Stimulated activated naive B cell treated with anti-CD40 and anti-IgM and Interleukin-4, amounts not matched to agents 10 μg/mL and 1 μg/mL and 100 μg/mL, for 72 hours (primary cell): ENCODE results near the gene MCU.
"Not testable (repeated sequence)": the region's sequence is repeated elsewhere in the genome, so short reads cannot be mapped to it uniquely, and the experiment has no call there.

Source experiments
- ATAC-seq, 2 donors: fragments of 150-1000 bp; cut with Tn5 transposase; replicated peaks; 2 replicates each; pipeline ENCODE4 v1.10.0; 2021; ENCODE audit warnings: moderate library complexity in 1 of 2
- DNase-seq: peaks from one replicate; pipeline ENCODE4 v3.0.0; 2021
- H3K27ac Mint-ChIP-seq: one replicate; pipeline ENCODE4 v1.8.0; 2022; ENCODE audit warnings: mild to moderate bottlenecking, mixed read lengths
- H3K27me3 Mint-ChIP-seq, 2 donors: one replicate each; pipeline ENCODE4 v1.8.0; 2022; ENCODE audit warnings: mixed read lengths in 2 of 2
- H3K36me3 Mint-ChIP-seq, 2 donors: one replicate each; pipeline ENCODE4 v1.8.0; 2022; ENCODE audit warnings: mixed read lengths in 2 of 2, mild to moderate bottlenecking in 1 of 2
- H3K4me1 Mint-ChIP-seq, 2 donors: one replicate each; pipeline ENCODE4 v1.8.0; 2022; ENCODE audit warnings: mixed read lengths in 2 of 2, mild to moderate bottlenecking in 1 of 2
- H3K4me3 Mint-ChIP-seq, 2 donors: one replicate each; pipeline ENCODE4 v1.8.0; 2022; ENCODE audit warnings: mild to moderate bottlenecking in 2 of 2, mixed read lengths in 2 of 2, moderate library complexity in 1 of 2
- H3K9me3 Mint-ChIP-seq, 2 donors: one replicate each; pipeline ENCODE4 v1.8.0; 2022; ENCODE audit warnings: mixed read lengths in 2 of 2, mild to moderate bottlenecking in 1 of 2

MCU gene

GRCh38 chr10:72747521-72747920 lies 55.6 kb downstream of the MCU start:
- ATAC-seq, result no peak
- Mint-ChIP-seq H3K36me3 (peaks cover 0 to 3% of the 10 kb centered on the region in 2 donors), H3K4me3 (no peak overlapping the region), H3K9me3 (no peaks in the 10 kb centered on the region), H3K27me3 (no peaks in the 10 kb centered on the region), H3K27ac (no peak overlapping the region), H3K4me1 (peaks cover 0 to 5% of the 10 kb centered on the region in 2 donors)
- DNase-seq, result no peak

GRCh38 chr10:72753760-72754231 lies 61.9 kb downstream of the MCU start:
- no peaks in the 10 kb centered on the region for H3K36me3 Mint-ChIP-seq
- peaks cover 7 to 16% of the 10 kb centered on the region in 2 donors for H3K4me1 Mint-ChIP-seq
- H3K27me3 Mint-ChIP-seq, result no peaks in the 10 kb centered on the region
- H3K27ac Mint-ChIP-seq, result no peak overlapping the region
- no peak for DNase-seq
- peak; percentile 45 to 49 for ATAC-seq
- H3K9me3 Mint-ChIP-seq, result no peaks in the 10 kb centered on the region
- no peak overlapping the region for H3K4me3 Mint-ChIP-seq

- peaks cover 9 to 21% of the 10 kb centered on the region in 2 donors for H3K4me1 Mint-ChIP-seq
- H3K36me3 Mint-ChIP-seq, result no peaks in the 10 kb centered on the region
- no peak for DNase-seq
- no peaks in the 10 kb centered on the region for H3K9me3 Mint-ChIP-seq
- H3K27ac Mint-ChIP-seq, result no peak overlapping the region
- no peak for ATAC-seq
- H3K4me3 Mint-ChIP-seq, result no peak overlapping the region
- H3K27me3 Mint-ChIP-seq, result no peaks in the 10 kb centered on the region
Measured at GRCh38 chr10:72754275-72755032, 62.5 kb downstream of the MCU start.

- H3K27me3 Mint-ChIP-seq, result no peaks in the 10 kb centered on the region
- peaks cover 9 to 21% of the 10 kb centered on the region in 2 donors for H3K4me1 Mint-ChIP-seq
- DNase-seq (no peak), ATAC-seq (no peak)
- no peak overlapping the region for H3K4me3 Mint-ChIP-seq
- H3K27ac Mint-ChIP-seq, result no peak overlapping the region
- peaks cover 0 to 5% of the 10 kb centered on the region in 2 donors for H3K36me3 Mint-ChIP-seq
- no peaks in the 10 kb centered on the region for H3K9me3 Mint-ChIP-seq
Measured at GRCh38 chr10:72756674-72757385, 64.9 kb downstream of the MCU start.

- peaks cover 0 to 5% of the 10 kb centered on the region in 2 donors for H3K36me3 Mint-ChIP-seq
- ATAC-seq (no peak), DNase-seq (no peak)
- H3K27me3 Mint-ChIP-seq, result no peaks in the 10 kb centered on the region
- no peaks in the 10 kb centered on the region for H3K9me3 Mint-ChIP-seq
- no peak overlapping the region for H3K27ac Mint-ChIP-seq
- no peak overlapping the region for H3K4me3 Mint-ChIP-seq
- peaks cover 9 to 21% of the 10 kb centered on the region in 2 donors for H3K4me1 Mint-ChIP-seq
Measured at GRCh38 chr10:72757732-72758131, 65.8 kb downstream of the MCU start.

GRCh38 chr10:72758930-72759329 lies 67.0 kb downstream of the MCU start:
- not testable (repeated sequence) for H3K27ac Mint-ChIP-seq, DNase-seq, ATAC-seq, H3K27me3 Mint-ChIP-seq, H3K9me3 Mint-ChIP-seq, H3K36me3 Mint-ChIP-seq, H3K4me3 Mint-ChIP-seq
- H3K4me1 Mint-ChIP-seq, result peaks cover 4 to 15% of the 10 kb centered on the region in 2 donors

GRCh38 chr10:72759584-72759983 lies 67.6 kb downstream of the MCU start:
- Mint-ChIP-seq H3K27me3 (no peaks in the 10 kb centered on the region), H3K4me1 (peaks cover 2 to 16% of the 10 kb centered on the region in 2 donors), H3K36me3 (peaks cover 7 to 14% of the 10 kb centered on the region in 2 donors), H3K9me3 (no peaks in the 10 kb centered on the region), H3K27ac (no peak overlapping the region), H3K4me3 (no peak overlapping the region)
- DNase-seq, result no peak
- no peak for ATAC-seq

GRCh38 chr10:72761498-72761897 lies 69.6 kb downstream of the MCU start:
- no peak overlapping the region for H3K4me3 Mint-ChIP-seq
- H3K36me3 Mint-ChIP-seq, result peaks cover 8 to 14% of the 10 kb centered on the region in 2 donors

GRCh38 chr10:72762042-72762441 lies 70.1 kb downstream of the MCU start:
- Mint-ChIP-seq H3K27ac (no peak overlapping the region), H3K27me3 (no peaks in the 10 kb centered on the region)
- no peak for DNase-seq

More at GRCh38 chr10:72761498-72761897, 69.6 kb downstream of the MCU start:
- H3K9me3 Mint-ChIP-seq, result no peaks in the 10 kb centered on the region
- no peak overlapping the region for H3K27ac Mint-ChIP-seq
- peaks cover 2 to 16% of the 10 kb centered on the region in 2 donors for H3K4me1 Mint-ChIP-seq
- ATAC-seq (no peak), DNase-seq (no peak)
- H3K27me3 Mint-ChIP-seq, result no peaks in the 10 kb centered on the region

GRCh38 chr10:72763201-72763600 lies 71.3 kb downstream of the MCU start:
- no peak overlapping the region for H3K27ac Mint-ChIP-seq
- no peak for ATAC-seq
- peaks cover 14 to 20% of the 10 kb centered on the region in 2 donors for H3K36me3 Mint-ChIP-seq
- no peak for DNase-seq
- no peak overlapping the region for H3K4me3 Mint-ChIP-seq
- peaks cover 4 to 5% of the 10 kb centered on the region in 2 donors for H3K9me3 Mint-ChIP-seq
- H3K27me3 Mint-ChIP-seq, result no peaks in the 10 kb centered on the region
- peaks cover 2 to 9% of the 10 kb centered on the region in 2 donors for H3K4me1 Mint-ChIP-seq

More at GRCh38 chr10:72762042-72762441, 70.1 kb downstream of the MCU start:
- Mint-ChIP-seq H3K4me3 (no peak overlapping the region), H3K4me1 (peaks cover 2 to 16% of the 10 kb centered on the region in 2 donors), H3K9me3 (no peaks in the 10 kb centered on the region), H3K36me3 (peaks cover 9 to 14% of the 10 kb centered on the region in 2 donors)
- no peak for ATAC-seq

- Mint-ChIP-seq H3K27me3 (no peaks in the 10 kb centered on the region), H3K9me3 (peaks cover 4 to 5% of the 10 kb centered on the region in 2 donors), H3K4me1 (peaks cover 0 to 6% of the 10 kb centered on the region in 2 donors), H3K27ac (no peak overlapping the region), H3K4me3 (no peak overlapping the region), H3K36me3 (peaks cover 17 to 23% of the 10 kb centered on the region in 2 donors)
- ATAC-seq, result no peak
- DNase-seq, result no peak
Measured at GRCh38 chr10:72764151-72764550, 72.2 kb downstream of the MCU start.

GRCh38 chr10:72765051-72765745 lies 73.3 kb downstream of the MCU start:
- Mint-ChIP-seq H3K36me3 (peaks cover 23 to 33% of the 10 kb centered on the region in 2 donors), H3K4me1 (peaks cover 0 to 5% of the 10 kb centered on the region in 2 donors), H3K4me3 (no peak overlapping the region), H3K27ac (no peak overlapping the region), H3K9me3 (peaks cover 4 to 5% of the 10 kb centered on the region in 2 donors), H3K27me3 (no peaks in the 10 kb centered on the region)
- ATAC-seq (no peak), DNase-seq (no peak)

- Mint-ChIP-seq H3K36me3 (peaks cover 24 to 50% of the 10 kb centered on the region in 2 donors), H3K9me3 (peaks cover 14 to 17% of the 10 kb centered on the region in 2 donors)
- not testable (repeated sequence) for H3K27me3 Mint-ChIP-seq, H3K27ac Mint-ChIP-seq, DNase-seq, H3K4me3 Mint-ChIP-seq, H3K4me1 Mint-ChIP-seq, ATAC-seq
Measured at GRCh38 chr10:72771195-72771594, 79.3 kb downstream of the MCU start.

- H3K27me3 Mint-ChIP-seq, result no peaks in the 10 kb centered on the region
- H3K4me3 Mint-ChIP-seq, result no peak overlapping the region
- H3K9me3 Mint-ChIP-seq, result peaks cover 17 to 18% of the 10 kb centered on the region in 2 donors
- no peak overlapping the region for H3K27ac Mint-ChIP-seq
- no peaks in the 10 kb centered on the region for H3K4me1 Mint-ChIP-seq
- peaks cover 25 to 50% of the 10 kb centered on the region in 2 donors for H3K36me3 Mint-ChIP-seq
- ATAC-seq (no peak), DNase-seq (no peak)
Measured at GRCh38 chr10:72772031-72772430, 80.1 kb downstream of the MCU start.
